HG02884 (cell line): ENCODE measurements around the gene STYXL2.
A peak's percentile ranks its signal among the peaks of the same experiment; 100 is the strongest.

Source experiments
- ATAC-seq: cut with Tn5 transposase; IDR thresholded peaks from one replicate; pipeline ENCODE4 v1.9.1; 2021; ENCODE audit warnings: mild to moderate bottlenecking, moderate library complexity; ENCODE audit not compliant: unreplicated experiment

The STYXL2 gene

DNA sequence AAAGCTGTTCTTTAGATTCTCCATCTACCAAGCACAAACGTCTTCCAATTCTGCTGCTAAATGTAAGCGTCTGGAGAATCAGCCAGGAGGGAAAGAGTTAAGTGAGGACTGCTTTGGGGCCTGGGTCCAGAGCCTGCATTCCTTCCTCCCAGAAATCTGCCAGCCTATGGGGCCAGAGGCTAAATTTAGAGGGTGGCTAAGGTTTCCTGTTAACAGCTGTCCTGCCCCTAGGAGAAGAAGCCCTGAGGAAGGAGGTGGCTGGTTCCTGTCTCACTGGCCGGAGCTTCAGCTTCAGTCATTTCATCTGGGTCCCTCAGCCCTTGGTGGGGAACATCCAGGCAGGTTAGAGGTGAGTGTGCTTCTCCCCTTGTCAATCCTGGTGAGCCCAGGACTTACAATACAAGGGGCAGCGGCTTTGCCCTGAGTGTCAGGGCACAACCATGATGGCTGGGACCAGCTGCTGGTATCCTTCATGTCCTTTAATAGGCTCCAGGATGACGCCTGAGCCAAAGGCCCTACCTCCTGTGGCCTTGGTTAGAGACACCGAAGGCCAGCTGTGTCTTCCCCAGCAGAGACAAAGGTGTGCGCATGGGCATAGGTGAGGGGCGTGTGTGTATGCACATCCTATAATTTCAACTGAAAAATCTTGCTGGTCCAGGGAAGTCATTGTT, at the start of gene STYXL2:
Gene STYXL2, plus strand, starts transcription at position 230 of the 671 bp plus-strand sequence. CDS start 775 bp downstream, outside the sequence.
- no peak for ATAC-seq

DNA sequence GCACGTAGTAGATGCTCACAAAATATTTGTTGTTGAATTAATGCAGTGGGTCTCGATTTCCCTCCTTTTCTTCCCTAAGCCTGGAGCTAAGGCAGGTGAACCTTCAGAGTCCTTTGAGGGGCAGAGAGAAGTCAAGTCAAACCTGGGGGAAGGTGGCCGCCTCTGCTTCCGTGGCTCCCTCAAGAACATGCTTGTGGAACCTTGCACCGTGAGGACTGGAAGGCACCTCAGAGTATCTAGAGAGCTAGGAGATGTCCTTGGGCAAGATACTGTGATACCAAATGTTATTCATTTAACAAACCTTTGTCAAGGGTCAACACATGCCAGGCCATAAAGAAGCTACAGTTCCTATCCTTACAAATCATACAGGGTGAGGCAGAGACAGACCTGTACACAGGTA, 42.0 kb upstream of the STYXL2 start:
- ATAC-seq: no peak

DNA sequence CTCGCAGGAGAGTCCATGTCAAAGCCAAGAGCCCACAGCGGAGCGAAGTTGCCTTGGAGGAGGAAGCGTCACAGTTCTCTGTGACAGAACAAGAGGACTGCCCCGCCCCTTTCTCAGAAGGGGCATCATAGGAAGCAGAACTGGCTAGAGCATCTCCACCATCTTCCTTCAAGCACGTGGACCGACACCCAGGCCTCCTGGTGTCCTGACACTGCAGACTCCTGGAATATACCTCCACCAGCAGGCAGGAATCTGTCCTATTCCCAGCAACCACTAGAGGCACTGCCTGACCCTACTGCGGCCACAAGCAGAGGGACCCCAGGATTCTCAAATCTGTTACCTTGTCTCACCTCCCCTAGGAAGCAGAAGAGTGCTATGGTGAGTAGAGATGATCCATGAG, 41.5 kb upstream of the STYXL2 start:
- no peak for ATAC-seq

DNA sequence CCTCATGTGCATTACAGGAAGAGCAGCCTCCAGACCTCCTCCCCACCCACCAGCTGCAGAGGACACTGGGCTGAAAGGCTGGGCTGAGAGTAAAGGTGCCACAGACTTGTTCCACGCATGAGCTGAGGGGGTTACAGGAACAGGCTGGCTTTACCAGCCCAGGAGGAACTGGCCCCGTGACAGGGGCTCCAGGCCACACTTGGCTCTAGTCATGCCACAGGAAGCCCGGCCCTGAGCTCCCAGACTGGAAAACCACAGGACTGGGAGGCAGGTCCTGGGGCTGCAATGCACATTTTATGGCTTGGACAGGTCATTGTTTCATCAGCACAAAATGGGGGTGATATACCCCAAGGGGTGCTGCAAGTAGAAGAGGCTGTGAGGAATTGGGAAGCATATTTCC, 39.3 kb upstream of the STYXL2 start:
- ATAC-seq: no peak

DNA sequence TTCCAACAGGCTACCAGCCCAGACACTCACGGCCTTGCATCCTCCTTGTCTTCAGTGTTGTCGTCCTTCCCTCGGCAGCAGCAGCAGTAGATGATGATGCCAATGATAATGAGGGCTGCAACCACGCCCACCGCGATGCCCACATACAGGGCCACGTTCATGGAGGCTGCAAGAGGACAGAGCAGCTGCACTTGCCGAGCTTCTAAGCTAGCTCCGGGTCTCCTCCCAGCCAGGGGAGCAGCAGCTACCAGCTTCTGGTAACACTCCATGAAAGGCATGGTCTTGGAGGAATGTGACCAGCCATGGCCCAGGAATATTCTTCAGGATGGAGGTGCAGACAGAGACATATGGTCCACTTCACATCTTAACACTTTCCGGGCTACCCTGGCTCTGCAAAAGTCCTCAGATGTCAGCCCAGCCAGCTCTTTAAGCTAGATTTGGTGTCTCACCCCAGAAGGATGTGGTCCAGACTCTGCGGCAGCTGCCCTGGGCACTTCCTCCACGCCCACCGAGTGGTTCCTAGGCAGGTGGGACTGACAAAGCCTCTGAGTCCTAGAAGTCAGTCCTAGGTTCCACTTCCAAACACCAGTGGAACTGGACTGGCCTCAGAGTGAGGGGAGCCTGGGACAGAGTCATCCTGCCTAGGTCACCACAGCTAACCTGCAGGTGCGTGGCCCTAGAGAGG, 38.8 kb upstream of the STYXL2 start:
- no peak for ATAC-seq

DNA sequence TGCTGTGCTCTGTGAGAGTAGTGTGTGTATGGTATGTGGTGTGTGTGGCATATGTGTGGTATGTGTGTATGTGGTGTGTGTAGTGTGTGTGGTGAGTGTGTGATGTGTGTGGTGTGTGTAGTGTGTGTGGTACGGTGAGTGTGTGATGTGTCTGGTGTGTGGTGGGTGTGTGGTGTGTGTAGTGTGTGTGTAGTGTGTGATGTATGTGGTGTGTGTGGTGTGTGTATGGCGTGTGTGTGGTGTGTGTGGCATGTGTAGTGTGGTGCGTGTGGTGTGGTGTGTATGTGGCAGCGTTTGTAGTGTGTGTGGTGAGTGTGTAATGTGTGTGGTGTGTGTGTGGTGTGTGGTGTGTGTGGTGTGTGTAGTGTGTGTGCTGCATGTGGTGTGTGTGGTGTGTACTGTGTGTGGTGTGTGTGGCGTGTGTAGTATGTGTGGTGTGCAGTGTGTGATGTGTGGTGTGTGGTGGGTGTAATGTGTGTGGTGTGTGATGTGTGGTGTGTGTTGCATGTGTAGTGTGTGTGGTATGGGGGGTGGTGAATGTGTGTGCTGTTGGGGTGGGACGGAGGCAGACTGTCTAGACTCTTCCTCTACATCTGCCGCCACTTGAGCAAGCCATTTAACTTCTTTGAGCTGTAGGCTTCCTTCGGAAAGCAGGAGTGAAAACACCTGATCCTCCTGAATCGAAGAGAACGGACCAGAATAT, 37.2 kb upstream of the STYXL2 start:
- peak; percentile 5 for ATAC-seq

DNA sequence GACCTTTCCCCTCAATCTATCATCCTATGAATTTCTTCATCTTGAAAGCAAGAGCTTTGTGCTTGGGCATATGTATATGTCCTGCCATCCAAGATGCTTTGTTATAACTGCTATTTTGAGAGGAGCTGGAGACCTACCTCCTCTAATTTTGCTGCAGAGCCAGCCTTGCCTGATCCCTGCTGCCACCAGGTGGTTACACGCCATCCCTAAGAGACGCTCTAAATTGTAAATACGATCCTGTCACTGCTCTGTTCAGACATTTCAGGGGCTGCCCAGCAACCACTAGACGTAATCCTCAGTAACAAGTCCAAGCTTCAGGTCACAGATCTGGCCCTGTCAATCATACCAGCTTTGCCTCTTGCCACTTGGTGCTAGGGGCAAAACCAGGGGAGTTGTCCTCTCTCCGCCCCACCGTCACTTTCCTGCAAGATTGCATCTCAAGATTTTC, 36.6 kb upstream of the STYXL2 start:
- ATAC-seq: peak; percentile 62

DNA sequence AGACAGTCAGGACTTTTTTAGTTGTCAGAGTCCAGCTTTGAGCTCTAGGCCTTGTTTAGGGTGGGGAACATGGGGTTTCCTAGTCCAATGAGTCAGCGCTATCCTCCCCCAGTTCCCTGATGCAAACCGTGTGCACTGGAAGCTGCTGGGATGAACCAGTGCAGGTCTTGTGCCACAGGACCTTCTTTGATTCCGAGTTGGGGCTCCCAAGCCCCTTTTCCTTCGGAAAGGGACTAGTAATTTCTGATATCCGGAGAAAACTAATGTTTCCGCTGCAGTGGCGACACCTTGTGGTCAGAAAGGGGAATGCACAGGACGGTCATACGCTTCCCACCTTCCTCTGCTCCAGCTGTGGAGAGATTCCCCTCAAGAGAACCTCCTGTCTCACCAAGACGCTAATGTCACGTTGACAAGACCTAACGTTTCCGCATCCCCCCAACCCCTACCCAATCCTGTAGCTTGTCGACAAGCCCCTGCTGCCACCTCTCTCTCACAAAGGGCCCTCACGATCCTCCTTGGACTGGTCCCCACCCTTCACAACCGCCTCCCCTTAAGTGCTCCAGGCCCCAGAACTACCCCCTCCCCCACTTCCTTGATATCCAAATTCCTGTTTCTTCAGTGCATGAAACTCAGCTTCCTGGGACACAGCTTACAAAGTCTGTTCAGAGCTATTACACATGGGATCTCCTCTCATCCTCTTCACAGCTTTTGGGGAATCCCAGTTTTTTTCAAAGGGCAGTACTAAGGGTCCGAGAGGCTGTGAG, 34.6 kb upstream of the STYXL2 start:
- ATAC-seq: no peak

DNA sequence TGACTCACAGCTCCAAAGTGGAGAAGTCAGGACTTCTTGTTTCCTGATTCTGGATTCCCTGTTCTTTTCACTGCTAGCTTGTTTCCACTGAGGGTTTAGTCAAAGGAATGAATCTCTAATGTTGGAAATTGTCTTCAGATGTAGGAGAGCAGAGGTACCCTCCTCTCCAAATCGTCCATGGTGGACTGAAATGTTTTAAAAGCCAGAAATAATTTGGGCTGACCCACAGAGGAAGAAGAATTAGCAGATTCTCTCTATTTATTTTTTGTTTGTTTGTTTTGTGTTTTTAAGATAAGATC, 34.1 kb upstream of the STYXL2 start:
- ATAC-seq: no peak

DNA sequence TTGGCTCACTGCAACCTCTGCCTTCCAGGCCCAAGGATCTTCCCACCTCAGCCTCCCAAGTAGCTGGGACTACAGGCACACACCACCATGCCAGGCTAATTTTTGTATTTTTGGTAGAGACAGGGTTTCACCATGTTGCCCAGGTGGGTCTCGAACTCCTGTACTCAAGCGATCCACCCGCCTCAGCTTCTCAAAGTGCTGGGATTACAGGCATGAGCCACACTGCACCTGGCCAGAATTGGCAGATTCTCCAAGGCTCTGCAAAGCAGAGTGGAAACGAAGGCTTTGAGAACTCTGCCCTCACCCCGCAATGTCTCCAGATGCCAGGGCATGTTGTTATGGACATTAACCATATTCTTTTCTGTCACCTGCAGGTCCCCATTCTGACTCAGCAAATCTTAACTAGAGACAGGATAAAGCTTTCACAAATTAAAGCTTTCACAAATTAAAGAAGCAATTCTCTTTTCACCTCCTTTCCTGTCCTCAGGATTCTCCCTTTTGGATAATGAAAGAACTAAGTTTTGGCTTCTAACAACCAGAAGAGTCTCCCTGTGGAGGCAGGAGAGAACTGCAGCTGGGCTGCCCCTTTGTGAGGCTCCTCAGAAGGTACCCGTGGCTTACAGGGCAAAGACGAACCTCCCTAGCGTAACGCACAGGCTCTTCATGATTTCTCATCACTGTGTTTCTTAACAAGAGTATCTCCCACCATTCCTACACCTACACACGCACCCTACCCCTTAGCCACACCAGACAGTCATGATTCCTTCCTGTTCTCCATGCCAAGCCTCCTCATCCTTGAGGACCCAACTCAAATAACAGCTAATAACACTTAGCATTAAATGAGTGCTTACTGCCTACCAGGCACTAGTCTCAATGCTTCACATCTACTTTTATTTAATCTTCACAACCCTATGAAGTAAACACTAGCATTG, 33.5 kb upstream of the STYXL2 start:
- no peak for ATAC-seq

DNA sequence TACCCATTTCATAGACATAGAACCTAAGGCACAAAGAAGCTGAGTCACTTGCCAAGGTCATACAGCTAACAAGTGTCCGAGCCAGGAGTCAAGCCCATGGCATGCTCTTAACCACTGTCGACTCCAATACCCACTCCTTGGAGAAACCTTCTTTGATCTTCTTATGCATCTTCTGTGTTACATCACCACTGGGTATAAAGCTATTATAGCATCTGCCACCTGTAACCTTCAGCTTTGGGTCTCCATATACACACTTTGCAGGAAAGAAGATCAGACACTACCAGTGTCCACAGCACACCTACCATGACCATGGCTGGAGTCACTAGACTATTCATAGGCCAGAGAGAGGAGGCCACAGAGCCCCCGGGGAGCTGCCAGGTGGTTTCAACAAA, 32.8 kb upstream of the STYXL2 start:
- ATAC-seq: no peak

DNA sequence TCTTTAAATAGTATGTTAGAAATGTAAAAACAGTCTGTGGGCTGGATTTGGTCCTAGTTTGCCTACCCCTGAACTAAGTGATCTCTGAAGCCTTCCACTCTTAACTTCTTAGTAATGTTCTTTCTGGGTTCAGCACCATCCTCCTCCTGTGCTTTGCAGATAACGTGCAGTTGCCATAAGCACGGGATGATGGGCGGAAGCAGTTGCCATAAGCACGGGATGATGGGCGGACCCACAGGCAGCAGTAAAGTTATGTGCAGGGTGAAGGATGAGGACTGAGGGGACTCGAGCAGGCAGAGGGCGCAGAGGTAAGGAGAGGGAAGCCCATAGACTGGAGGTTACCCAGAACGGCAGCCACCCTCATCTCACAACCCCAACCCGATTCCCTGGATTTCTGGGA, 29.3 kb upstream of the STYXL2 start:
- ATAC-seq: no peak

DNA sequence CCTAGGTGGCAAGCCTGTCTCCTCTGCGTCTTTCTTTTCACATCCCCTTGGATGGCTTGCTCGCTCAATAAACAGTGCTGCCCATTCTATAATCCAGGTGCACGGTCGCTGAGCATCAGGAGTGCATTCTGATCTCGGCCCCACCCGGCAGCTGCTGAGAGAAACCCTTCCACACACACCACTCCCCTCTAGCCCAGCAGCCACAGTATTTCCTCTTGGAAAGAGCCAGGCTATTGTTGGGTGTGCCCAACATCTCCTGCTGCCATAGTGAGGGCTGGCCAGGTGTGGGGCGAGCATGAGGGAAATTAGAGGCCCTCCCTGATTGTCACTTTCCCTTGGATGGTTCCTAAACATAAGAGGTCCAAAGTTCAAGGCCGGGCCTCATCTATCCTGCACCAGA, 28.4 kb upstream of the STYXL2 start:
- ATAC-seq: no peak

DNA sequence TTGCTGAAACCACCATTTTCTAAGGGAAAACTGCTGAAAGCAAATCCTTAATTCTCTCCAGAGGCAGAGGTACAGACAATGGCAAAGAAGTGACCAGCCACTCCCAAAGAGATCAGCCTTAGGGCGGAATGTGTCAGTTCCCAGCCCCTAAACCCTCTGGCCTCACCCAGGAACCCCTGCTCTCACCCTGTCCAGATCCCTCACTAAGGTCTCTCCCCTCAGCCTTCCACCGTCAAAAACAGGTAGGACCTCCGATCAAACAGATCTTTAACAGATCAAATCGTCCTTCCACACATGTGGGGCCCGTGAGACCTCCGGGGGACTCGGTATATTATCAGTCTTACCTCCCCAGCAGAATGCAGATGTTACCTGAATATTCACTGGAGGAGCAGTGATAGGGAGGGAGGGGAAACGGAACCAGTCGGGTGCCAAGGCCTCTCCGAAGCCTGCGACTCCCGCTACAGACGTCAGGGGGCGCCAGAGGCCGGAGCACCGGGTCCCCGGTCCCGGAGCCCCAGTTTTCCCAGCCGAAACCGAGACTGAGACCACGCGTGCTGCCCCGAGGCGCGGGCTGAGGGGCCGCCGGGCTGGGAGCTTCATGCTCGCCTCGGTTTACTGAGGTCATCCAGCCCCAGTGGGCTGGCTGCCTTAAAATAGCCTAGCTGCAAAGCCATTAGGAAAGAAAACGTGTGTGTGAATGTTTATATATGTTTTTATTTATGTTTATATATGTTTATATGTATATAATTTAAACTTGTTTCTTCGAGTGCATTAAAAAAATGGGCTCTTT, 27.3 kb upstream of the STYXL2 start:
- peak; percentile 85 for ATAC-seq

DNA sequence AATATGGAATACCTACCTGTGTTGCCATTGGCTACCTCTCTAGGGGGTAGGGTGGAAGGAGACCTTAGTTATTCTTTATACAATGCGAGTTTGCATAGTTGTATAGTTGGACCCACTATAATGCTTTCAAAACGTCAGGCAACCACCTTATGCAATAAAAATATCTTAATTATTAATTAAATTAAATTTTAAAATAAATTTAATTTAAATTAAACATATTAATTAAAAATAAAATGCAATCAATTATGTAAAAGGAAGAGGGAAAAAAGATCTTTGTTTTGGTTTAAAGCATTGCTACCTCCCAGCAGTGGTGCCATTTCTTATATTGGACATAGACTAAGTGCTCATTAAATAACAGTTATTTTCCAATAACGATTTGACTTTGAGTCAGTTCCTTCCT, 26.0 kb upstream of the STYXL2 start:
- ATAC-seq: no peak

DNA sequence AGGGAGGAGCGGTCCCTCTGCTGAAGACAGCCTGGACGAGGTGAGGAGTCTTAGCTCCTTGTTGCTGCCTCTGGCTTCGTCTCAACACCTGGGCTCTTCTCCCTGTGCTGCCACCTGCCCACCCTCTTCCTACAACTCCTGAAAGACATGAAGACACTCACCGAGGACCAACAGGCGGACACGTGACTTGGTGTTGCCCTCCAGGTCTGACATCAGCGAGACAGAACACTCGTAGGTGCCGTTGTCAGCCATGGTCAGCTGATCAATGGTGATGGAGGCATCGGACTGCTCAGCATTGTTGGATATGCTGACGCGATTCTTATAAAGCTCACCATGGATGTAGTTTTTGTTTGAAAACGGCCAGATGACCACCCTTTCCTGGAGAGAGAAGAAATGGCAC, 25.1 kb upstream of the STYXL2 start:
- no peak for ATAC-seq

DNA sequence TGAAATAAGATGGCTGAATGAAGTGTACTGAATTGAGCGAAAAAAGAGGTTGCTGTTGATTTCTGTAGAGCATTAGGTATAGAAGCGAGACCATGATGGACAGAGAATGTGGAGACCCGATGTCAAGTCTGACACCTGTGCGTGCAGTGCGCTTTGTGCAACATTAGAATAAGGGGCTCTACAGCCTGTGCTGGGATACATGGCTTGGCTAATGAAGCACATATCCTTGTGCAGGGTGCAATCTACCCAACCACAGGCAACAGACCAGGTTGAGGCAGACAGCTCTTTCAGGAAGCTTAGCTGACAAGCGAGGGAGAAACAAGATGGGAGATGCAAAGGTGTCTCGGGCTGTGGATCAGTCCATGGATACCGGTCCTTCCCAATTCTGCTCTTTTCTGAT, 22.6 kb upstream of the STYXL2 start:
- no peak for ATAC-seq

DNA sequence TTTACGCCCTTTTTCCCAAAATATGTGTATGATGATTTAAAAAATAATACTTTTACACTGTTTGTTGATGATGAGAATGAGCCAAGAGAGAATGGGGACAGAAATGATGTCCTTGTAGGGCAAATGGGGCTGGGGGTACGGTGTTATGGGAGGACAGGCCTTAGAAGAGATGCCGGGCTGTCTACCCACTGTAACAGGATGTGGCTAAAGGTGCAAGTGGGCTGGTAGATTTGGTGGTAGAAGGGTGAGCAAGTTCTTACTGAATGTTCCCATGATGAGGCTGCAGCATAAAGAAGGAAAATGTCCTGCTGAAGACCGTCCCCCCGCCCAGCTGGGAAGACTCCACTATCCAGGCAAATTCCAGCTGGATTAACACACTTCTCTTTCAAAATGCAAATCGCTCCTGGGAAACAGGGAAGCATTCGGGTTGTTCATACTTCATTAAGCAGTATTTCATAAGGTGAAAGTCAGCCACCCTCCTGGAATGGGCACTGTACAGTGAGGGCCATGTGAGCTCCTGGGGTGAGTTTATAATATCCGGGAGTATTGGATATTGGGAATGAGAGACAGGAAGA, 17.7 kb upstream of the STYXL2 start:
- no peak for ATAC-seq

DNA sequence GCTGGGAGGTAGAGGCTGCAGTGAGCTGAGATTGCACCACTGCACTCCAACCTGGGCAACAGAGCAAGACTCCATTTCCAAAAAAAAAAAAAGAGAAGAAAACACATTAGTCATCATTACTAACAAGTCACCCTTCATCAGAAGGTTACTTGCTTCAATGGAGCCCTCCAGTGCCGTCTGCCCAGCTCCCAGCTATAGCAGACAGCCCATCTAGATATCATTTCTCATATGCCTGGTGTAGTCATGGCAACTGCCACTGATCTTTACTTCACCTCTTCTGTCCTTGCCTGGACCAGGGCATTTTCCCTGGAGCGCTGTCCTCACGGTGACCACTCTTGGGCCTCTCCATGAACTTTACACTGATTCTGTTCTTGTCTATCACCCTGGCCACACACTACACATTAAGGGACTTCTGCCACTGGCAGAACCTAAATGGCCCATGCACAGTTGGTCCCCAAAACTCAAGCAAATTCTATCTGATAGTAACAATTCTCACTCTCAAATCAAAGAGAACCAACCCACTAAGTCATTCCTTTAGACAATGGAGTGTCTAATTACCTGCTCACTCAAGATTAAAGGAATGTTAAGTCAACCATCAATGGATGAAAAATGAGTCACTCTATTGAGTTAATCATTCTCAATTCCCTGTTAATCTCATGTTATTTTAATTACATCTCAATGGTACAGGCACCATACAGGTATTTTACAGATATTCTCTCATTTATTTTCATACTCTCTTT, 16.6 kb upstream of the STYXL2 start:
- ATAC-seq: no peak
